ENCODE data around the gene PBRM1. TPM values are rescaled to one million over a fixed set of nuclear protein-coding genes. Genes with fewer than 3 reads are reported as not detected.
"Not testable (repeated sequence)": the region's sequence is repeated elsewhere in the genome, so short reads cannot be mapped to it uniquely, and the experiment has no call there.

Gene PBRM1
- polyA plus RNA-seq, 1 donor: 46.8 TPM

DNA sequence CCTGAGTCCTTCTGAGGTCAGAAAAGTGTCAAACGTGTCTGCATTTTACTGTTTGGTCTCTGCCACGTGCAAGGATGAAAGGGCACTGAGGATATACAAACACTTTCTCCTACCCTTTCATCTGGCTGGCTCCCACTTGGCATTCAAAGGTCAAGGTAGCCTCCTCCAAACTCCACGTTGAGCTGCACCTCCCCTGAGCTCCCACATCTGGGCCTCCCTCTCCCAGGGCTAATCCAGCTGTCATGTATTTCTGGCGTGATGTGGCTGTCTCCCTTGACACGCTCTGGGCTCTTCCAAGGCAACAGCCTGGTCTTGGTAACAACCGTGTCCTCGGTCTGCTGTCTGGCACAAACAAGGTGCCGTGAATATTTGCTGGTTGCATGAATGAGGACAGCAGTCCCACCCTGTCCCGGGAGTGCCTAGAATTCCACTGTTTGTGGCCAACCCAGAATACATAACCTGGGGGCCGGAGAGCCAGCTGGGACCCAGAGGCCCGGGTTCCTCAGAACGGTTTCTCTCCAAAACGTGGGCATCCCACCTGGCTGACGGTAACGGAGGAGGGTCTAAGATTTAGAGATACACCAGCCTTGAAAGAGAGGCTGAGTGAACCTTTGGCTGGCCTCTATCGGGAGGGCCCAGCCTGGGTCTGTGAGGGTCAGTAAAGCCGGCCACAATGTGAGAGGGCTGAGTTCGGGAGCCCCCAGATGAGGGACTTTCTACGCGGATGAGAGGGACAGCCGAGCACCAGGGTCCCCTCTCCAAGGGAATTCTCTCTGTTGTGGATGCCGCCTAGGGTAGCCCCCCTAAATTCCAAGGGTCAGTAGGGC is 19.1 kb upstream of the PBRM1 start:
- no peak for DNase-seq (ENCODE audit: low read depth)

DNA sequence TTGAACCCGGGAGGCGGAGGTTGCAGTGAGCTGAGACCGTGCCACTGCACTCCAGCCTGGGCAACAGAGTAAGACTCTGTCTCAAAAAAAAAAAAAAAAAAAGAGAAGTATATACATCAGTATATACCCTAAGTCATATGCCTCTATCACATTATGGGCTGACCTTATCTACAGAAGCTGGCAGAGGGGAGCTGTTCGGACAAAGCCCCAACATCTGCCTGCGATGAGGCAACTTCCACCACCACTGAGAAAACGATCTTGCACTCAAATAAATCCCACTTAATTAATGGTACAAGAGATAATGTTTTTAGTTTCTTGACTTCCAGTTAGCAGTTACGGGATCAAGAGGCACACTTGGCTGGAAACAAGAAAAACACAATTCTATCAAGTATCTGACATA is 17.6 kb upstream of the PBRM1 start:
- DNase-seq (ENCODE audit: low read depth): no peak

DNA sequence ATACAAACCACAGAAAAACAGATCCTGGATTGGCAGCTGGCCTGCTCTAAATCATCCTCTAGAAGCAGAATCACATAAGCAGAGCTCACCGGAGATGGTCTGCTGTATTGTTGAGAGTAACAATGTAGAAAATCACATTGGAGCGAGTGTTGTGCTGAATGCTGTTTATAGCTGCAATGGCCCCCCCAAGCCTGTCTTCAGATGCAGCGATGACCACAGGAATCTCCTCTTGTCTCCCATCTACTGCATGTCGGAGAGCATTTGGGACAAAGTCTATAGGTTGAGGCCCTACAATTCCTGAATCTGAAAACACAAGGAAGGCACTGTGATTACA is 11.9 kb upstream of the PBRM1 start:
- DNase-seq (ENCODE audit: low read depth): no peak

DNA sequence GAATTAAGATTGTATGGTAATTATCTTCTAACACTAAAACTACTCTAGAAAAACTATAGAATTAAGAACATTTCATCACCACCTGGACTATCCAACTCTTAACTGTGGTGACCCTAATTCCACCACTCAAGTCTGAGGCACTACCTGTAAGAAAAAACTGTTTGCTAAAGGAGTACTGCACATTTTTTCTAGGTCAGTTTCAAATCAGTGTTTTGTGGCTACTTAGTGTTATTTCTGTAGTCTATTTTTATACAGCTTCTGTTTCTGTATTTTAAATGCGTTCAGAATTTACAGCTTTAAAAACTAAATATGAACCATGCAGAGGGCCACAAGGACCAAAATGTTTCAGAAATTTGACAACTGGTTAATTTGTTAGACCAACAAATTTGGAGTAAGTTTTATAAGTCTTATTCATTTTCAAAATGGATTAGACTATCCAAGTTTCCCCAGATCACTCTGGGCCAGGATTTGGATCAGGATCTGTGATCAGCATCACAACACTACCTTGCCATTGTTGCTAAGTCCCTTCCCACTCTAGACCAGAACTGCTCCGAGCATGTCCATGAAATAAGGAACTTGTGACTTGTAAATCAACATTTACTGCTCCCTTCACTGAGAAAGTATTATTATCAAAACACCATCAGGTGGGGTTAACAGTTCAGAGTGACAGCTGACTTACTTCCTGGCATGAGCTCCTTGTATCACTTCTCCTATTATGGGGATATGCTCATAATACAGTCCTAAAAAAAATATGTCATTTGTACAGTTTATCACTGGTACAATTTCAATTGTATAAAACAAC is 11.3 kb upstream of the PBRM1 start:
- DNase-seq (ENCODE audit: low read depth): no peak

DNA sequence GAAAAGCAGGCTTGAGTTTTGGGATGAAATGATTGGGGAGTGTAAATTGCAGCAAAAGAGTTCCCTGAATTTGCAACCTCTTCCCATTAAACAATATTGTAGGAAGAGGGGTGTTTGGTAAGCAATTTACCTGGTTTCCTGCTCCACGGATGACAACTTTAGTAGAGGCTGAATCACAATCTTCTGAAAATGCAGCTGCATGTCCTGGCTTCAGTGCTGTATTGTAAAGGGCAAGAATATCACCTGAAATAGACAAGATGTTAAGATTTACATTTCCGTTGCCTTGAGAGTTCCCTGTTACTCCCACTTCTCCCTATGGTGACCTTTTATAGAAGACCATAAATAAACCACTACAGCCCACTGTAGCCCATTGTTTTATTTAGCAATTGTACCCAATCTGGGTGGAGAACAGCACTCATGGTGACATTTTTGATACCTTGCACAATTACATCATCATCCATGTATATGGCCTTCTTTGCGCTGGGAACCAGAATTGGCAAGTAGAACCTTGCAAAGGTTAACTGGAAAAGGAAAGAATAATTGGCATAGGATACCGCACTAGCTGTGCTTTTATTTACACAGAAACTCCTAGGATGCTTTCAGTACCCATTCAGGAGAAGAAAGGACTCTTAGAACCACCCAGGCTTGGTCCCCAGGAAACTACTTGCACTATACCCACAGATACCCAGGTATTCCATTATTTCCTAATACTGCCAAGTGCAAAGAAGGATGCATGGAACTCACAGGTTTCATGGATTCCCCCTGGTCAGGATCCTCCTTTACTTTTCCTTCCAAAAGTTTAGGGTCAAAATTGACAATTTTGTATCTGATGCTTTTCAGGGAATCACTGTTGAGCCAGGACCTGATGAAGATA is 10.3 kb upstream of the PBRM1 start:
- DNase-seq (ENCODE audit: low read depth): no peak

DNA sequence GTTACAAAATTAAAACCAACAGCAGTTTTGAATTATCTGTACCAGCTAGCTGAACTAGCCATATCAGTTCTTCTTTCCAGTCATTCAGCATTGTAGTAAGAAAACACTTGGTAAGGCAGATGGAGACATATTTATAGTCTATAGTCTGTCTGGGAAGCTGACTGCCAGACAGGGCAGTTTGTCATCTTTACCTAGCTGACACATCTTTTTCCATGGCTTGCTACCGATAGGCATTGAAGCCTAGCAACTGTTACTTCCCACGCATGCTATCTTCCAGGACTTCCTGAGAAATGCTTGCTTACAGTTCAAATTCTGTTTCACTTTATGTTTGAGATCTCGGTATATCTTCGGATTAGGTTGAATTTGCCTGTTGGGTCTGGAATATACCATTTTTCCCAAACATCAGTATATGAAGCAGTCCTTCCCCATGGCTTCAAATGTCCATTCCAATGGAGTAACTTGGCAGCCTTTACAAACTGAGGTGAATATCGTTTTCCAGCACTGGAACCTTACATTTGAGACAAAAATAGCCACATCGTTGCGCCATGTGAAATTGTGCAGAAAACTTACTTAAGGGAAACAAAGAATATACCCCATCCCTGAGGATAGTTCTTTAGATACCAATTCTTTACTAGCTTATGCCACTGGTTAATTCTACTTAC is 8.9 kb upstream of the PBRM1 start:
- DNase-seq (ENCODE audit: low read depth): no peak

DNA sequence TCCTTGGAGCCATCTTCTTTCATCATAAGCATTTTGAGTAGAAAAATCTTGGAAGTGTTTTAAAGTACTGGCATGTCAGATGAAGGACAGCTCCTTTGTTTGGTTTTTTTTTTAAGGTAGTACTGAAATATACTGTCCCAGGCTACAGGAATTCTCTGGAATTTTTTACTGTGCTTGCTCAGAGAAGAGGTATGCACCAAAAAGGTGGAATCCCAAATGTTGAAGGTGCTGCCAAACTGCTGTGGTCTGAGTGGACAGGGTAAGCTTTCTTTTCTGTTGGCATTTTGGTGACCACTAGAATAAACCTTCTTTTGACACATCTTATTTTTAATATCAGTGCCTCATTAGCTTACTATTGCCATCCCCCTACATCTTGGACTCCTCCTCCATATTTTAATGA is 7.4 kb upstream of the PBRM1 start:
- DNase-seq (ENCODE audit: low read depth): no peak

DNA sequence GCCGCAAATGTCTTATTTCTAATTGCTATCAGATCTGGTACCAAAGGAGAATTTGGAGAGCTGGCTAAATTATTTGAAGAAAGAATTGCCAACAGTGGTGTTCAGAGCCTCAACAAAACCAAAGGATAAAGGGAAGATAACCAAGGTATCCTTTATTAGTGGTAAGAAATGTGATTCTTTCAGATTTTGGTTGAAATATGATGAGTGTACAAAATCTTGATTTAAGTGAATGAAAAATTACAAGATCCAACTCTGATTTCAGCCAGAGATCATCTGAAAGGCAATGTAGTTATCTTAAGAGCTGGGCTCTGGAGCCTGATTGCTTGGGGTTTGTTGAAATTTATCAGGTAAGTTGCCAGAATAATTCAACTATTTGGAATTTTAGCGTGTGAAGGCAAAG is 4.8 kb upstream of the PBRM1 start:
- DNase-seq (ENCODE audit: low read depth): no peak

DNA sequence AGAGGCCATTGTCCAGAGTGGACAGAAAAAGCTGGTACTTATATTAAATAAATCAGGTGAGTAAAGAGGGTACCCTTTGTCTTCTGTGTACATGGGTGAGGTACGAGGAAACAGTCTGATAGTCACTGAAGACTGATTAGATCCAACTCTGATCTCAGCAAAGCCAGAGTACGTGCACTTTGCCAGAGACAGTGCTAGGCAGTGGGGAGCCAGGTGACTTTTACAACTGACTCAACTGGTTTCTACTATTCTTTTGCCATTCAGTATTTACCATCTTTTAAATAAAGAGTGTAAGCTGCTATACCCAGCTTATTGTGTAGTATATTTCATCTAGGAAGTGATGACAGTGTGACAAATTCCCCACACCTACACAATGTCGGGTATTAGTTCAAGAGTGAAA is 3.4 kb upstream of the PBRM1 start:
- DNase-seq (ENCODE audit: low read depth): no peak

DNA sequence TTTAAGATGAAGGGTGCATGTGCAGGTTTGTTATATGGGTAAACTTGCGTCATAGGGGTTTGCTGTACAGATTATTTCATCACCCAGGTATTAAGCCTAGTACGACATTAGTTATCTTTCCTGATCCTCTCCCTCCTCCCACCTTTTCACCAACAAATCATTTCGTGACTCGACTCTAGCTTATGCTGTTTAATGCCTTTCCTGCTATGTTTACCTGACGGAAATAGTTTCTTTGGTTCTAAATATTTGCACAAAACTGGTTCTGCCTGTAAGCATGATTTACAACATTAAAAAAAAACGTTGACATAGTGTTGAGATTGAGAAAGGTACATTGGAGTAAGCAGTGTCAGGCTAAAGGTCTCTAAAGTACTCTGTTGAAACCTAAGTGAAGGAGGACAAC is 2.6 kb upstream of the PBRM1 start:
- no peak for DNase-seq (ENCODE audit: low read depth)

DNA sequence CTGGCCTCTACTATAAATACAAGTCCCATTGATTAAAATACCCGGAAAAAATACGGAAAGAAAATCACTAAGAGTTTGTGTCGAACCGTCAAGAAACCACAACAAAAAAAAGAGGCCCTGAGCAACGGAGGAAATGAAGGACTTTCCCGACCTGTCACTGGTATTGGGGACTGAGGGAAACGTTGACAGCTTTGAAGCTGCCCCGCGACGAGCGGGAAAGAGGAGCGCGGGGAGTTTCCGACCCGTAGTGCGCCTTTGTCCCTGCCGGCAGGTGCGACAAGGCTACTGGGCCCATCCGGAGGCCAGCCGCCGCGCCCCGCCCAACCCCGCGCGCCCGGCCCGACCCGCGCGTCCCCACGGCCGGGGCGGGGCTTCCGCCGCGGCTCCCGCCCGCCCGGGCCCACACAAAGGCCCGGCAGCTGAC is 416 bp downstream of the PBRM1 start:
- DNase-seq (ENCODE audit: low read depth): no peak

DNA sequence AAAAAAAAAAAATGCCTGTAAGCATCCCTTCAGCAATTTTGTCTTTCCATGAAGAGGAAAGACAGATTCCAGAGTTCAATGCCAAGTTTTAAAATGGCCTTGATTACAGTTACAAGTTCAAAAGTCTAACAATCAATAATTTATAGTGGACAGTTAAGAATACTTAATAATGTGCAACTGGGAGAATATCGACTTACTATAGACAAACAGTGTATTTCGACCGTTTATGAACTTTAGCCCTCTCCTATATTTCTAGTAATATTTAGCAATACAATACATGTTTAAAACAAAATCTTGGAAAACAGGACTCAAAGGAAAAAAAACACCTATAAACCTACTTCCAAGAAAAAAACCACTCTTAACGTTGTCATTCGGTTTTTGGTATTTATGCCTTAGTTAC is 1.5 kb downstream of the PBRM1 start:
- DNase-seq (ENCODE audit: low read depth): no peak

DNA sequence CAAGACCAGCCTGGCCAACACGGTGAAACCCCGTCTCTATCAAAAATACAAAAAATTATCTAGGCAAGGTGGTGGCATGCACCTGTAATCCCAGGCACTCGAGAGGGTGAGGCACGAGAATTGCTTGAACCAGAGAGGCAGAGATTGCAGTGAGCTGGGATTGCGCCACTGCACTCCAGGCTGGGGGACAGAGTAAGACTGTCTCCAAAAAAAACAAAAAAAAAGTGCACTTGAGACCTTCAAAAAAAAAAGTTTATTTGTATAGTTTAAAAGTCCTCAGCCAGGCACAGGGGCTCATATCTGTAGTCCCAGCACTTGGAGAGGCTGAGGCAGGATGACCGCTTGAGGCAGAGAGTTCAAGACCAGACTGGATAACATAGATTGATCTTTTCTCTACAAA is 2.1 kb downstream of the PBRM1 start:
- DNase-seq (ENCODE audit: low read depth): no peak

DNA sequence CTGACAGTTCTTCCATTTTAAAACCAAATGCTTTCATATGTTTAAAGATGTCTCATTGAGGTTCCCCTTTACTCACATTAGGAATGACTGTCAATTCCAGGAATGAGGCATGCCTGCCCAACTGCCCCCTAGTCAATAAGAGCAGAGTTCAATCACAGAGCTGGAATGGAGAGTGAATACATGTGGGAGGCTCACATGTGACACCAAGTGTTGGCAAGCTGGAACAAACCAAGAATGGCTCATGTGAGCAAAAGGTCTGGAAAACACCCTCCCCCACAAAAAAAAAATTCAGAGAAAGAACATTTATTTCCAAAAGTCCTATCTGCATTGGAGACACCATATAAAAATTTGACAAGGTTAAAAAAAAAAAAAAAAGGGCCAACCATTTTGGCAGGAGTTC is 3.7 kb downstream of the PBRM1 start:
- DNase-seq (ENCODE audit: low read depth): no peak

DNA sequence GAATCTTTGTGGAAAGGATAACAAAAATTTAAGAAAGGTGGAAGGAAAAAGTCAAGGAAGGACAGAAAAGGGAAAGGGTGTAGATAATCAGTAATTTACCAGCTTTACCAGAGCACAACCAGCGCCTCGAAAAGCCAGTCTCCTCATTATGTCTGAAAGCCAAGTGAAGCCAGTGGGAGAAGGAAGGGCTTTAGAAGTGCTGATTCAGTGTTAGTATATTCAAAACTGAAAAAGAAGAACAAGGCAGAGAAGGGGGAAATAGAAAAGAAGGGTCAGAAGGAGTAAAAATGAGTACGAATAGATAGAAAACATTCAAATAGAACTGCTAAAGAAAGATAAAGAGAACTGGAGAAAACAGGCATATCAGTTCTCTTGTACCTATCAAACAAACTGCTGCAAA is 4.1 kb downstream of the PBRM1 start:
- no peak for DNase-seq (ENCODE audit: low read depth)

DNA sequence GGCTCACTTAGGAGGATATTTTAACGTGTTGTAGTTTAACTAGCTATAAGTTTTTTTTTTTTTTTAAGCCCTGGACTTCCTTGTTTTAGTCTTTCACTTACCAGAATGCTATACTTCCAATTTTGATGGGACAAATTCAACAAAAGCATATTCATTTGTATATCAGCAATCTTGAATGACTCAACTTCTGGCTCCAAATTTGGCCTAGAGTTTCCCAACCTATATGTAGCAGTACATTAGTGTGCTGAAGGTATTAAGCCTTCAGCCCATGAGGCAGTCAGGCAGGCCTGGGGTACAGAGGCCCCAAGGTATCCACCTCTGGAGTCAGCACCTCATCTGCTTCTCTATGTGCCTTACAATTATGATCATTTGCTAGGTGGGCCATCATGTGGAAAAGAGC is 5.9 kb downstream of the PBRM1 start:
- DNase-seq (ENCODE audit: low read depth): no peak

DNA sequence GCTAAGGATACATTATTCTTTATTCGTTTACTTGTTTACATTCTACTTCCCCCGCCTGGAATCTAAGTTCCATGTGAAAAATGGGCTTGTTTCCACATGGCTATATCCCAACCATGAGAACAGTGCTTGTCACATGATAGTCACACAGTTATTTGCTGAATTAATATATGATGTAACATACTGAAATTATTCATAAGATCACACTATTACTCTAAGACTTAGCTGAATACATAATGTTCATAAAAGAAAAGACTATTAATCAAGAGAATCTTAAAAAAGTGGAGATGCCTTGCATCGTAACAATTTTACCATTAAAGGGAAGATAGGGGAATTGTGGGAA is 6.5 kb downstream of the PBRM1 start:
- no peak for DNase-seq (ENCODE audit: low read depth)

DNA sequence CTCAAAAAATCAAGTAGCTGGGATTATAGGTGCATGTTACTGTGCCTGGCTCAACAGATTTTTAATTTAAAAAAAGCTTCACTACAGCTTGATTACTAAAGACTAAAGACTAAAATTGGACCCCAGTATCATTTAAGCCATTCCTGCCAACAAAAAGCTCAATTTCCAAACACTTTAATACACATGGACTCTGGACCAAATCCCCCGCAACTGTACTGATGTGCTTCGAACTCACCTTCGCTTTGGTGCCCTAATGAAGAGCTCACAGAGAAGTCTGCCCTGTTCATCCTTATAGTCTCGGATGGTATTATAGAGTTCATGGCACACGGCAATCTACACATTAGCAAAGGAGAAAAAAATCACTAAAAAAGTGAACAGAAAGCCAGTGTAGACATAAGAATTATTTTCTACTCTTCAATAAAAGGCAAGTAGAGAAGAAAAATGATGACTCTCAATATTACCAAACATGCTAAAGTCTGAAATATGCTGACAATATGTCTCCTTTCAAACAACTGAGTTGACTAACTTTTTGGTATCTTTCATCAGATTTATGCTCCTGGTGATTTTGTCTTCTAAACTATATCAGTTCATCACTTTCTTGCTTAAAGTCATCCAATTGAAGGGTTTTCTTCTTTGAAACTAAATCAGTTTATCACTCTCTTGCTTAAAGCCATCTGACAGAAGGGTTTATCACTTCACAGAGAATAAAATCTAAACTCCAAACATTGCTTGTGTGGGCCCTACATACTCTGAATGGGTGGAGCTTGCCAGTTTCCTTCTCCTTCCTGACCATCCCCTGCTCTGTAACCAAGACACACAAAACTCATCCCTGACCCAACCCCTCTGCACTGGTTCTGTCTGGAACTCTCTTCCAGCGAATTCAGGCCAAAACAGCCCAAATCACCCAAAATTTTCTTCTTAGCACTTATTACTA is 7.2 kb downstream of the PBRM1 start:
- DNase-seq (ENCODE audit: low read depth): no peak

DNA sequence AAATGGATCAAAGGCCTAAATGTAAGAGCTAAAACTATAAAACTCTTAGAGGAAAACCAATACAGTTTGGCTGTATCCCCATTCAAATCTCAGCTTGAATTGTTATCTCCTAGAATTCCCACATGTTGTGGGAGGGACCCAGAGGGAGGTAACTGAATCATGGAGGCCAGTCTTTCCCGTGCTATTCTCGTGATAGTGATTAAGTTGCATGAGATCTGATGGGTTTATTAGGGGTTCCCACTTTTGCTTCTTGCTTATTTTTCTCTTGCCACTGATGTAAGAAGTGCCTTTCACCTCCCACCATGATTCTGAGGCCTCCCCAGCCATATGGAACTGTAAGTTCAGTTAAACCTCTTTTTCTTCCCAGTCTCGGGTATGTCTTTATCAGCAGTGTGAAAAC is 9.5 kb downstream of the PBRM1 start:
- not testable (repeated sequence) for DNase-seq (ENCODE audit: low read depth)

DNA sequence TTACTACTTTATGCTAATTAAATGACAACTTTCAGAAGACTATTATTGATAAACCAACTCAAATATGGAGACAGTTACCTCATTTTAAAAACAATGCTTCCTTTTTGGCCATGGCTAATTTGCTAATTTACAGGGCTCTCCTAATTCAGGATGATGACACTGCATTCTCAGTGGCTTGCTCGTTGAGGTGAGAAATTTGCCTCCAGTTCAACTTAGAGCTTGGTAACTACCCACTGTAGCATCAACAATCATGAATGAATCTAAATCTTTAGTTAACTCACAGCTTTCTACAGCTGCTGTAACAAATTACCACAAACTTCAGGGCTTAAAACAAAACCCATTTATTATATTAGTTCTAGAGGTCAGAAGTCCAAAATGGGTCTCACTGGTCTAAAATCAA is 14.0 kb downstream of the PBRM1 start:
- no peak for DNase-seq (ENCODE audit: low read depth)
